GM12892 (cell line): ENCODE measurements around the gene SYT2.

ENCODE experiments used
- POLR2A ChIP-seq: IDR thresholded peaks from 2 replicates; pipeline ENCODE4 v1.6.1; 2011; ENCODE audit warnings: low read depth, low read length, control low read depth
- POLR2AphosphoS5 ChIP-seq: IDR thresholded peaks from 2 replicates; pipeline ENCODE4 v1.6.1; 2011; ENCODE audit warnings: low read depth, low read length, control low read depth

- no peak for TF ChIP-seq POLR2A
- TF ChIP-seq POLR2AphosphoS5: no peak
Observed at GRCh38 chr1:202701200-202701599, 9.1 kb downstream of the SYT2 start.
